ENCODE data around the gene DPEP2.

DPEP2 gene

GRCh38 chr16:67941469-67942199 lies 57.6 kb downstream of the DPEP2 start:
- Histone ChIP-seq H3K79me2 (ENCODE audit: low read length) (peaks cover 5% of the 10 kb centered on the region), H3F3A (ENCODE audit: insufficient read depth, low read length) (peaks cover 12% of the 10 kb centered on the region), H4K20me1 (ENCODE audit: insufficient read depth, low read length) (no peaks in the 10 kb centered on the region), H3K4me3 (ENCODE audit: low read length) (no peak overlapping the region), H3K9me2 (replicated peaks; ENCODE audit: insufficient read depth, low read length) (no peaks in the 10 kb centered on the region), H3K27me3 (replicated peaks; ENCODE audit: insufficient read depth, low read length) (no peaks in the 10 kb centered on the region), H3K9ac (ENCODE audit: low read length) (no peak overlapping the region), H3K4me1 (ENCODE audit: low read length) (peaks cover 8% of the 10 kb centered on the region), H3K27ac (ENCODE audit: low read length) (no peak overlapping the region), H3K4me2 (ENCODE audit: low read depth, low read length) (no peak overlapping the region), H3K36me3 (replicated peaks; ENCODE audit: insufficient read depth, low read length) (no peaks in the 10 kb centered on the region; the same call in 1 of the 2 replicates), H3K9me3 (replicated peaks; ENCODE audit: insufficient read depth, low read length) (no peaks in the 10 kb centered on the region), H2AFZ (ENCODE audit: low read length) (no peak overlapping the region)
- DNase-seq = no peak
- no peak for TF ChIP-seq EZH2 (optimal IDR thresholded peaks at IDR 0.05; ENCODE audit: low read depth, low read length)
- no peak for TF ChIP-seq EZH2phosphoT487 (IDR thresholded peaks at IDR 0.05; ENCODE audit: low read length)
- no peak for TF ChIP-seq CTCF (IDR thresholded peaks at IDR 0.05; ENCODE audit: low read length)

- Histone ChIP-seq H3K36me3 (replicated peaks; ENCODE audit: insufficient read depth, low read length) (no peaks in the 10 kb centered on the region; the same call in 1 of the 2 replicates), H3K9me3 (replicated peaks; ENCODE audit: insufficient read depth, low read length) (no peaks in the 10 kb centered on the region), H3K27me3 (replicated peaks; ENCODE audit: insufficient read depth, low read length) (no peaks in the 10 kb centered on the region)
These were observed 58.7 kb downstream of the DPEP2 start for GRCh38 chr16:67940446-67941089.

More at GRCh38 chr16:67940446-67941089, 58.7 kb downstream of the DPEP2 start:
- H3K27ac ChIP-seq (ENCODE audit: low read length) = no peak overlapping the region
- H3K4me2 ChIP-seq (ENCODE audit: low read depth, low read length) = no peak overlapping the region
- H2AFZ ChIP-seq (ENCODE audit: low read length) = no peak overlapping the region
- no peak for TF ChIP-seq CTCF (IDR thresholded peaks at IDR 0.05; ENCODE audit: low read length)
- TF ChIP-seq EZH2phosphoT487 (IDR thresholded peaks at IDR 0.05; ENCODE audit: low read length) = no peak
- TF ChIP-seq EZH2 (optimal IDR thresholded peaks at IDR 0.05; ENCODE audit: low read depth, low read length) = no peak
- H3K9me2 ChIP-seq (replicated peaks; ENCODE audit: insufficient read depth, low read length) = no peaks in the 10 kb centered on the region
- H3F3A ChIP-seq (ENCODE audit: insufficient read depth, low read length) = peaks cover 17% of the 10 kb centered on the region
- H3K4me3 ChIP-seq (ENCODE audit: low read length) = no peak overlapping the region
- peaks cover 15% of the 10 kb centered on the region for H3K79me2 ChIP-seq (ENCODE audit: low read length)
- H4K20me1 ChIP-seq (ENCODE audit: insufficient read depth, low read length) = no peaks in the 10 kb centered on the region
- H3K9ac ChIP-seq (ENCODE audit: low read length) = no peak overlapping the region
- no peak for DNase-seq
- H3K4me1 ChIP-seq (ENCODE audit: low read length) = peaks cover 8% of the 10 kb centered on the region
